HUES48 (cell line): ENCODE results near the gene GRM3.
A peak's percentile ranks its signal among the peaks of the same experiment; 100 is the strongest.
"Not testable (repeated sequence)": the region's sequence is repeated elsewhere in the genome, so short reads cannot be mapped to it uniquely, and the experiment has no call there.

ENCODE experiments used
- H3K27ac ChIP-seq: one replicate; pipeline ENCODE4 v1.7.0; 2013; ENCODE audit warnings: low read depth, low read length, inconsistent platforms
- H3K27me3 ChIP-seq: 2 replicates; pipeline ENCODE4 v1.6.1; 2013; ENCODE audit warnings: mild to moderate bottlenecking, low read length; ENCODE audit not compliant: control insufficient read depth, insufficient read depth
- H3K36me3 ChIP-seq: 2 replicates; pipeline ENCODE4 v1.6.1; 2013; ENCODE audit warnings: low read length; ENCODE audit not compliant: control insufficient read depth, insufficient read depth
- H3K4me1 ChIP-seq: 2 replicates; pipeline ENCODE4 v1.6.1; 2013; ENCODE audit warnings: mild to moderate bottlenecking, low read length; ENCODE audit not compliant: control insufficient read depth, insufficient read depth
- H3K4me3 ChIP-seq: 2 replicates; pipeline ENCODE4 v1.5.1; 2013; ENCODE audit warnings: mild to moderate bottlenecking, low read depth, low read length
- H3K9ac ChIP-seq: 2 replicates; pipeline ENCODE4 v1.6.1; 2013; ENCODE audit warnings: mild to moderate bottlenecking, low read depth, low read length, moderate library complexity
- H3K9me3 ChIP-seq: 2 replicates; pipeline ENCODE4 v1.6.1; 2013; ENCODE audit warnings: low read length; ENCODE audit not compliant: control insufficient read depth, insufficient read depth

The GRM3 gene

DNA sequence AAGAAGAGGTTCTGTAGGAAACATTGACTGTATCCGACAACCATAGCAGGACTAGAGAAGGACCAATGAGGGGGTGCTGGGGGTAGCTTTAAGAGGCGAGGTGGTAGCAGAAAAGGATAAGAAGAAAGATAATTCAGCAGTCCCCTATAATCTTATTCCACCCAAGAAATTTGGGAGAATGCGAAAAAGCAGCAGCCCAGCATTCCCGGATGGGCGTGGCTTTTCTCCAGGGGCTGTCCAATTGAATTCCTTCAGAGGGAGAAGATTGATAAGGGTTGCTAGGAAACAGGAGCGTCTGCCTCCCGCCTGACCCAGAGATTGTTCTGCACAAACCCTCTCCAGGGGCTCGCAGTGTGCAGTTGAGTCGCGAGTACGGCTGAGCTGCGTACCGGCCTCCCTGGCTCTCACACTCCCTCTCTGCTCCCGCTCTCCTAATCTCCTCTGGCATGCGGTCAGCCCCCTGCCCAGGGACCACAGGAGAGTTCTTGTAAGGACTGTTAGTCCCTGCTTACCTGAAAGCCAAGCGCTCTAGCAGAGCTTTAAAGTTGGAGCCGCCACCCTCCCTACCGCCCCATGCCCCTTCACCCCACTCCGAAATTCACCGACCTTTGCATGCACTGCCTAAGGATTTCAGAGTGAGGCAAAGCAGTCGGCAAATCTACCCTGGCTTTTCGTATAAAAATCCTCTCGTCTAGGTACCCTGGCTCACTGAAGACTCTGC, at the start of gene GRM3:
Gene GRM3, plus strand, starts transcription at position 349 of the 721 bp plus-strand sequence. CDS start 121,237 bp downstream, outside the sequence.
- H3K9me3 ChIP-seq: no peaks in the 10 kb centered on the region
- H3K27ac ChIP-seq: no peak within 1 kb of the TSS
- H3K9ac ChIP-seq: no peak within 1 kb of the TSS
- H3K36me3 ChIP-seq: no peaks in the 10 kb centered on the region
- H3K27me3 ChIP-seq: peaks cover 28% of the 10 kb centered on the region
- H3K4me3 ChIP-seq: peak within 1 kb of the TSS; percentile 78
- H3K4me1 ChIP-seq: peaks cover 27% of the 10 kb centered on the region

GRCh38 chr7:86598311-86598710, 45.4 kb upstream of the GRM3 start:
- H3K4me1 ChIP-seq: peaks cover 11% of the 10 kb centered on the region
- no peak overlapping the region for H3K4me3 ChIP-seq
- H3K9me3 ChIP-seq: no peaks in the 10 kb centered on the region
- no peaks in the 10 kb centered on the region for H3K36me3 ChIP-seq
- H3K27ac ChIP-seq: no peak overlapping the region
- H3K9ac ChIP-seq: no peak overlapping the region
- H3K27me3 ChIP-seq: no peaks in the 10 kb centered on the region

GRCh38 chr7:86598721-86599120, 45.0 kb upstream of the GRM3 start:
- Histone ChIP-seq H3K36me3 (no peaks in the 10 kb centered on the region), H3K27me3 (no peaks in the 10 kb centered on the region), H3K4me3 (no peak overlapping the region), H3K9me3 (no peaks in the 10 kb centered on the region), H3K9ac (no peak overlapping the region), H3K27ac (no peak overlapping the region), H3K4me1 (peaks cover 11% of the 10 kb centered on the region)

DNA sequence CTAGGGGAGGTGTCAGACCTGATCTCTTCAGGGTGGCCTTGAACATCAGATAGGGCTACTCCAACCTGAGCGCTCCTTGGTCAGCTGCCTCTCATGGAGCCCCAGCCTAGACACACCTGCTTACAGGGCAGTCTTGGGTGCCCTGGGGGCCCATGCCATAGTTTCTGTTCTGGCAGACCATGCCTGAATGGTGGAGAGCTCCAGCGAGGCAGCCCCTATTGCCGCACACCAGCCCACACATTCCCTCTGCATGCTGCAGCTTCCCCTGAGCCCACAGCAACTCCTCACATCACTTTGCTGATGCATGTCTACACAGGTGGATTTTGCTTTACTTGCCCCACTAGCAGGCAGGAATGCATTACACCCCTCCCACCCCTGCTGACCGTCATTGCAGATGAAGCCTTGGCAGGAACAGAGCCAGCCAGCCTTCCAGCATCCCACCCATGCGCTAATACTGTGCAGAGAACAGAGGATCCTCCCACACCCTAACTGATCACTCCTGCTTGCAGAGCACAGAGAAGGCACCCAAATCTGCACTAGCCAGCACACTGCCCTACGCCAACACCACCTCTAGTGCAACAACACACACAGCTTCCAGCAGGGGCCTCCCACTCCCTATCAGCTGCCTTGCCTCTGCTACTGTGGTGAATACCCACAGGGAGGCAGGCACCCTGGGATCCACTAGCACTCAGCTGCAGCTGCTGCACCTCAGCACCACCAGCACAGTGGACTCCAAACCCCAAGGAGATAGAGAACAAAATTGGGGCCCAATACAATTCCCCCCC, 43.0 kb upstream of the GRM3 start:
- H3K27me3 ChIP-seq: no peaks in the 10 kb centered on the region
- no peak overlapping the region for H3K27ac ChIP-seq
- H3K9me3 ChIP-seq: no peaks in the 10 kb centered on the region
- no peaks in the 10 kb centered on the region for H3K36me3 ChIP-seq
- no peak overlapping the region for H3K4me3 ChIP-seq
- peaks cover 11% of the 10 kb centered on the region for H3K4me1 ChIP-seq
- H3K9ac ChIP-seq: no peak overlapping the region

DNA sequence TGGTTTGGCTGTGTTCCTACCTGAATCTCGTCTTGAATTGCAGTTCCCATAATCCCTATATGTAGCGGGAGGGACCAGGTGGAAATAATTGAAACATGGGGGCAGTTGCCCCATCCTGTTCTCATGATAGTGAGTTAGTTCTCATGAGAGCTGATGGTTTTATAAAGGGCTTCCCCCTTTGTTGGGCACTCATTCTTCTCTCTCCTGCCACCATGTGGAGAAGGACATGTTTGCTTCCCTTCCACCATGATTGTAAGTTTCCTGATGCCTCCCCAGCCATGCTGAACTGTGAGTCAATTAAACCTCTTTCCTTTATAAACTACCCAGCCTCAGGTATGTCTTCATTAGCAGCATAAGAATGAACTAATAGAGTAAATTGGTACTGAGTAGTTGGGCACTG, 28.0 kb upstream of the GRM3 start:
- H3K4me1 ChIP-seq, H3K27me3 ChIP-seq, H3K27ac ChIP-seq, H3K9ac ChIP-seq, H3K36me3 ChIP-seq, H3K9me3 ChIP-seq, H3K4me3 ChIP-seq: not testable (repeated sequence)

DNA sequence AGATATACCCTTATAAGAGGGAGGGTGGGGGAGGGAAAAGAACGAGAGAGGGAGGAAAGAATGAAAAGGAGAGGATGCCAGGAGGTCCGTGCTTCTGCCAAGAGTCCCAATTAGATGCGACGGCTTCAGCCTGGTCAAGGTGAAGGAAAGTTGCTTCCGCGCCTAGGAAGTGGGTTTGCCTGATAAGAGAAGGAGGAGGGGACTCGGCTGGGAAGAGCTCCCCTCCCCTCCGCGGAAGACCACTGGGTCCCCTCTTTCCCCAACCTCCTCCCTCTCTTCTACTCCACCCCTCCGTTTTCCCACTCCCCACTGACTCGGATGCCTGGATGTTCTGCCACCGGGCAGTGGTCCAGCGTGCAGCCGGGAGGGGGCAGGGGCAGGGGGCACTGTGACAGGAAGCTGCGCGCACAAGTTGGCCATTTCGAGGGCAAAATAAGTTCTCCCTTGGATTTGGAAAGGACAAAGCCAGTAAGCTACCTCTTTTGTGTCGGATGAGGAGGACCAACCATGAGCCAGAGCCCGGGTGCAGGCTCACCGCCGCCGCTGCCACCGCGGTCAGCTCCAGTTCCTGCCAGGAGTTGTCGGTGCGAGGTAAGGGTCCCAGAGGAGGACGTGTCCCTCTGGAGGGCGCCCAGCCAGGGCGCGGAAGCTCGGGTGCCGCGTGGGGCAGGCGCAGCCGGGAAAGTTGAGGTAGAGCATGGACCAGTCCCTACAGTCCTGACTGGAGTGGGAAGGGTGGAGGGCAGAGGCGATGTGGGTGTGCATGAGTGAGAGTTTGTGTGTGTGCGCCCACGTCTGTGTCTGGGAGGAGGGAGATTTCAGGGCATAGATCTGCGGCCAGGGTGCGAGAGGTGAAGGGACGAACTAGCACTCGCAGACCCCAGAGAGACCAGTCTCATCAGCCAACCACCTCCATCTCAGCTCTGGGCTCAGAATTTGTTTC, 844 bp downstream of the GRM3 start:
- H3K9me3 ChIP-seq: no peaks in the 10 kb centered on the region
- peaks cover 28% of the 10 kb centered on the region for H3K4me1 ChIP-seq
- H3K36me3 ChIP-seq: no peaks in the 10 kb centered on the region
- no peak overlapping the region for H3K27ac ChIP-seq
- H3K9ac ChIP-seq: no peak overlapping the region
- H3K4me3 ChIP-seq: peak overlapping the region; percentile 78
- H3K27me3 ChIP-seq: peaks cover 28% of the 10 kb centered on the region

- H3K4me1 ChIP-seq: peaks cover 28% of the 10 kb centered on the region
- no peak overlapping the region for H3K27ac ChIP-seq
- H3K27me3 ChIP-seq: peaks cover 28% of the 10 kb centered on the region
- no peaks in the 10 kb centered on the region for H3K36me3 ChIP-seq
- no peak overlapping the region for H3K9ac ChIP-seq
- H3K9me3 ChIP-seq: no peaks in the 10 kb centered on the region
- peak overlapping the region; percentile 78 for H3K4me3 ChIP-seq
Measured at GRCh38 chr7:86645225-86645608, 1.5 kb downstream of the GRM3 start.

DNA sequence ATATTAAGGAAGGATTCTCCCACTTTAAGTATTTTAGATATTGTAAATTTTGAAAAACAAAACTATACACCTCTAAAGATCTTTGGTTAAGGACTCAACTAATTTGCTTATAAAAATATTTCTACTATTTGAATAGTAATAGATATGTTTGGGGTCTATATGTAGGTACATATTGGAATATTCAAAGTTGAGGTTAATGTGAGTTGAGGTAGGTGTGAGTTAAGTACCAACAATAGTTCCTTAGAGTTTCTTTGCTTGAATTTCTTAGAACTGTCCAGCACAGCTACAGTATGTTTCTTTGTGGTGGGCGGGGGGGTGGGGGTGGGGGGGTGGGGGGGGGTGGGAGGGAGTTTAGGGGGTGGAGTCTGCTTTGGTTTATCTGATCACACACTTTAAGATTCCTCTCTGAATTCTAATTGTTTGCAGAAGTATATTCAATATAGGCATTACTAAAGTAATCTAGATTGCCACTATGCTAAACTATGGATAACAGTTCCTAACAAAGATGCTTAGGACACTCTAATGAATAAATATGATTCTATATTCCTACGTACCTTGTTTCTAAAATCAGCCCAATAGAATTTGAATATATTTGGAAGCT, 2.1 kb downstream of the GRM3 start:
- H3K36me3 ChIP-seq: no peaks in the 10 kb centered on the region
- H3K27ac ChIP-seq: no peak overlapping the region
- H3K9ac ChIP-seq: no peak overlapping the region
- H3K27me3 ChIP-seq: peaks cover 28% of the 10 kb centered on the region
- peak overlapping the region; percentile 78 for H3K4me3 ChIP-seq
- H3K4me1 ChIP-seq: peaks cover 32% of the 10 kb centered on the region
- no peaks in the 10 kb centered on the region for H3K9me3 ChIP-seq

- Histone ChIP-seq H3K36me3 (no peaks in the 10 kb centered on the region), H3K4me3 (no peak overlapping the region), H3K4me1 (peaks cover 37% of the 10 kb centered on the region), H3K27ac (no peak overlapping the region), H3K27me3 (peaks cover 28% of the 10 kb centered on the region), H3K9me3 (no peaks in the 10 kb centered on the region), H3K9ac (no peak overlapping the region)
Measured at GRCh38 chr7:86647385-86648094, 3.8 kb downstream of the GRM3 start.

DNA sequence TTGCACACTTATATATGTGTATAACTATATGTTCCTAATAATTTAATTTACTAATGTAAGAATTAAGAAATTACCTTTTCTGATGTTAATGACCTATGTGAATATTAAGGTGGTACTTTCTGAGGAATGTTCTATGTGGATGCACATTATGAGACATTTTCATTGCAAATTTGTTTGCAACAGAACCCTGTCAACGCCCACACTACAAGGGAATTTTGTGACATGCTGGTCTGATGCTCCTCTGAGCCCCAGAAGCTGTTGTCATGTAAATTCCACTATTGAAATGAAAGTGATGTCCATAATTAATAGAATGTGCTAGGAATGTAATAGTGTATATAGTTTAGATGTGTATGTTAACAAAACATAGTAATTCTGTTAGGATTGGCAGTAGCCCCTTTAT, 4.5 kb downstream of the GRM3 start:
- Histone ChIP-seq H3K4me1 (peaks cover 37% of the 10 kb centered on the region), H3K27me3 (peaks cover 28% of the 10 kb centered on the region), H3K4me3 (no peak overlapping the region), H3K9ac (no peak overlapping the region), H3K27ac (no peak overlapping the region), H3K36me3 (no peaks in the 10 kb centered on the region), H3K9me3 (no peaks in the 10 kb centered on the region)
